WTC11 (cell line): ENCODE data around the gene OCSTAMP.

Experiments used
- CREB1 ChIP-seq: sonication (generic); formaldehyde crosslinking; IDR thresholded peaks from 2 replicates; pipeline ENCODE4 v1.8.0; 2023; ENCODE audit warnings: mild to moderate bottlenecking, missing genetic modification reagents
- CTCF ChIP-seq: fragments of 200-600 bp; IDR thresholded peaks from 2 replicates; pipeline ENCODE4 v1.8.0; 2022; ENCODE audit warnings: antibody characterized with exemption
- E2F1 ChIP-seq: sonication (generic); formaldehyde crosslinking; IDR thresholded peaks from 2 replicates; pipeline ENCODE4 v1.8.0; 2022; ENCODE audit warnings: mild to moderate bottlenecking, missing genetic modification reagents
- ESRRA ChIP-seq: sonication (generic); formaldehyde crosslinking; IDR thresholded peaks from 2 replicates; pipeline ENCODE4 v1.8.1; 2022; ENCODE audit warnings: mild to moderate bottlenecking, missing genetic modification reagents, borderline replicate concordance
- GABPB1 ChIP-seq: sonication (generic); formaldehyde crosslinking; IDR thresholded peaks from 2 replicates; pipeline ENCODE4 v1.8.1; 2023; ENCODE audit warnings: mild to moderate bottlenecking, missing genetic modification reagents
- MYBL2 ChIP-seq: sonication (generic); formaldehyde crosslinking; IDR thresholded peaks from 2 replicates; pipeline ENCODE4 v1.8.1; 2023; ENCODE audit warnings: mild to moderate bottlenecking, moderate library complexity, missing genetic modification reagents
- USF1 ChIP-seq: sonication (generic); formaldehyde crosslinking; IDR thresholded peaks from 2 replicates; pipeline ENCODE4 v1.8.0; 2022; ENCODE audit warnings: mild to moderate bottlenecking, missing genetic modification reagents
- ZNF121 ChIP-seq: sonication (generic); formaldehyde crosslinking; IDR thresholded peaks from 2 replicates; pipeline ENCODE4 v1.8.0; 2023; ENCODE audit warnings: missing genetic modification reagents
- ZNF425 ChIP-seq: fragments of 250-450 bp; sonication (Bioruptor Pico); conservative IDR thresholded peaks from 2 replicates; pipeline ENCODE4 v1.9.0; 2021; ENCODE audit warnings: mild to moderate bottlenecking
- ZNF512 ChIP-seq: sonication (generic); formaldehyde crosslinking; IDR thresholded peaks from 2 replicates; pipeline ENCODE4 v1.8.1; 2022; ENCODE audit warnings: missing genetic modification reagents, borderline replicate concordance

- TF ChIP-seq CTCF: no peak
- no peak for TF ChIP-seq CREB1
- TF ChIP-seq E2F1 (CRISPR knock-in tag): no peak
- TF ChIP-seq MYBL2 (CRISPR knock-in tag): no peak
- no peak for TF ChIP-seq ZNF121 (CRISPR knock-in tag)
- TF ChIP-seq ZNF425 (CRISPR knock-in tag): no peak
- no peak for TF ChIP-seq ESRRA (CRISPR knock-in tag)
- TF ChIP-seq USF1 (CRISPR knock-in tag): no peak
- TF ChIP-seq GABPB1 (CRISPR knock-in tag): no peak
- no peak for TF ChIP-seq ZNF512
Measured at GRCh38 chr20:46549188-46549972, 1.1 kb downstream of the OCSTAMP start.
